HEK293 (cell line): Measurements from ENCODE around the gene DENND6B.

Experiments
- GFI1B ChIP-seq: fragments of 450-650 bp; formaldehyde crosslinking; IDR thresholded peaks from 2 replicates; pipeline ENCODE4 v1.5.1; 2016; ENCODE audit warnings: missing biosample characterization, missing genetic modification characterization
- HIC1 ChIP-seq: fragments of 450-650 bp; formaldehyde crosslinking; IDR thresholded peaks from 2 replicates; pipeline ENCODE4 v1.5.1; 2016; ENCODE audit warnings: missing biosample characterization, missing genetic modification characterization
- KLF9 ChIP-seq: fragments of 450-650 bp; formaldehyde crosslinking; IDR thresholded peaks from 2 replicates; pipeline ENCODE4 v1.5.1; 2016; ENCODE audit warnings: missing biosample characterization, missing genetic modification characterization, low read depth
- PATZ1 ChIP-seq: fragments of 450-650 bp; formaldehyde crosslinking; IDR thresholded peaks from 2 replicates; pipeline ENCODE4 v1.5.1; 2016; ENCODE audit warnings: missing biosample characterization, missing genetic modification characterization
- PRDM10 ChIP-seq: fragments of 450-650 bp; formaldehyde crosslinking; IDR thresholded peaks from 2 replicates; pipeline ENCODE4 v1.5.1; 2016; ENCODE audit warnings: missing biosample characterization, missing genetic modification characterization
- PRDM6 ChIP-seq: fragments of 450-650 bp; formaldehyde crosslinking; IDR thresholded peaks from 2 replicates; pipeline ENCODE4 v1.5.1; 2017; ENCODE audit warnings: missing biosample characterization, missing genetic modification characterization
- SP3 ChIP-seq: fragments of 450-650 bp; formaldehyde crosslinking; IDR thresholded peaks from 2 replicates; pipeline ENCODE4 v1.5.1; 2016; ENCODE audit warnings: missing biosample characterization, missing genetic modification characterization
- TCF7L2 ChIP-seq: IDR thresholded peaks from 2 replicates; pipeline ENCODE4 v1.6.1; 2011; ENCODE audit warnings: low read depth, mild to moderate bottlenecking, inconsistent platforms, low read length, moderate library complexity, borderline replicate concordance
- ZBTB20 ChIP-seq: fragments of 450-650 bp; formaldehyde crosslinking; IDR thresholded peaks from 2 replicates; pipeline ENCODE4 v1.5.1; 2016; ENCODE audit warnings: missing biosample characterization, missing genetic modification characterization
- ZBTB21 ChIP-seq: fragments of 450-650 bp; formaldehyde crosslinking; IDR thresholded peaks from 2 replicates; pipeline ENCODE4 v1.5.1; 2017; ENCODE audit warnings: missing biosample characterization, missing genetic modification characterization
- ZFHX2 ChIP-seq: fragments of 450-650 bp; formaldehyde crosslinking; conservative IDR thresholded peaks from 2 replicates; pipeline ENCODE4 v1.5.1; 2016; ENCODE audit warnings: missing biosample characterization, missing genetic modification characterization
- ZNF24 ChIP-seq: fragments of 450-650 bp; formaldehyde crosslinking; IDR thresholded peaks from 2 replicates; pipeline ENCODE4 v1.5.1; 2016; ENCODE audit warnings: missing biosample characterization, missing genetic modification characterization
- ZNF248 ChIP-seq: fragments of 450-650 bp; formaldehyde crosslinking; IDR thresholded peaks from 2 replicates; pipeline ENCODE4 v1.5.1; 2017; ENCODE audit warnings: missing biosample characterization, missing genetic modification characterization
- ZNF341 ChIP-seq: fragments of 450-650 bp; formaldehyde crosslinking; IDR thresholded peaks from 2 replicates; pipeline ENCODE4; 2016; ENCODE audit warnings: low read depth, missing biosample characterization, missing genetic modification characterization
- ZNF354C ChIP-seq: fragments of 450-650 bp; formaldehyde crosslinking; IDR thresholded peaks from 2 replicates; pipeline ENCODE4 v1.5.1; 2016; ENCODE audit warnings: missing biosample characterization, missing genetic modification characterization, low read depth, borderline replicate concordance
- ZNF404 ChIP-seq: fragments of 450-650 bp; formaldehyde crosslinking; IDR thresholded peaks from 2 replicates; pipeline ENCODE4 v1.5.1; 2017; ENCODE audit warnings: missing biosample characterization, missing genetic modification characterization
- ZNF473 ChIP-seq: fragments of 450-650 bp; formaldehyde crosslinking; IDR thresholded peaks from 2 replicates; pipeline ENCODE4 v1.5.1; 2017; ENCODE audit warnings: missing biosample characterization, missing genetic modification characterization
- ZNF501 ChIP-seq: fragments of 450-650 bp; formaldehyde crosslinking; IDR thresholded peaks from 2 replicates; pipeline ENCODE4 v1.5.1; 2016; ENCODE audit warnings: missing biosample characterization, missing genetic modification characterization
- ZNF629 ChIP-seq: fragments of 450-650 bp; formaldehyde crosslinking; IDR thresholded peaks from 2 replicates; pipeline ENCODE4 v1.5.1; 2017; ENCODE audit warnings: missing biosample characterization, missing genetic modification characterization
- ZNF645 ChIP-seq: fragments of 450-650 bp; formaldehyde crosslinking; IDR thresholded peaks from 2 replicates; pipeline ENCODE4; 2016; ENCODE audit warnings: missing biosample characterization, missing genetic modification characterization
- ZNF677 ChIP-seq: fragments of 450-650 bp; IDR thresholded peaks from 2 replicates; pipeline ENCODE4 v1.5.0; 2018; ENCODE audit warnings: missing biosample characterization, mild to moderate bottlenecking, missing genetic modification characterization, moderate library complexity
- ZNF692 ChIP-seq: fragments of 450-650 bp; formaldehyde crosslinking; IDR thresholded peaks from 2 replicates; pipeline ENCODE4 v1.5.1; 2016; ENCODE audit warnings: missing biosample characterization, missing genetic modification characterization
- ZSCAN30 ChIP-seq: fragments of 450-650 bp; IDR thresholded peaks from 2 replicates; pipeline ENCODE4 v1.5.1; 2018; ENCODE audit warnings: missing biosample characterization, mild to moderate bottlenecking, missing genetic modification characterization, moderate library complexity

Gene DENND6B

GRCh38 chr22:50271519-50271970 is 55.3 kb downstream of the DENND6B start (continued):
- TF ChIP-seq PATZ1 (0 out of 2 replicates have a peak, but pooled peaks have one; percentile 7), SP3 (tag by site-specific recombination) (peak; percentile 54), ZNF501 (tag by site-specific recombination) (no peak), PRDM6 (tag by site-specific recombination) (no peak), GFI1B (tag by site-specific recombination) (no peak), ZNF248 (tag by site-specific recombination) (no peak), TCF7L2 (no peak), ZNF354C (no peak), ZBTB20 (tag by site-specific recombination) (peak; percentile 86), PRDM10 (tag by site-specific recombination) (peak; percentile 14; the same call in 1 of the 2 replicates), ZNF645 (tag by site-specific recombination) (no peak), ZFHX2 (peak; percentile 51), ZNF629 (tag by site-specific recombination) (no peak), KLF9 (peak; percentile 66), ZNF24 (no peak), ZNF473 (no peak), ZNF341 (tag by site-specific recombination) (peak; percentile 61), ZNF692 (tag by site-specific recombination) (peak; percentile 46; the same call in 1 of the 2 replicates), HIC1 (no peak), ZSCAN30 (tag by site-specific recombination) (peak; percentile 75; the same call in 1 of the 2 replicates), ZBTB21 (tag by site-specific recombination) (no peak), ZNF677 (tag by site-specific recombination) (no peak), ZNF404 (tag by site-specific recombination) (no peak)
